ENCODE results near the gene TTYH1.

GRCh38 chr19:54426291-54426931 lies 11.1 kb downstream of the TTYH1 start:
- TF ChIP-seq HDAC3 (IDR thresholded peaks at IDR 0.05; ENCODE audit: borderline replicate concordance, partially characterized antibody) = no peak
- no peak for TF ChIP-seq POLR2A (conservative IDR thresholded peaks at IDR 0.05)
- TF ChIP-seq BRCA1 (IDR thresholded peaks at IDR 0.05) = no peak
- TF ChIP-seq BRCA1 (CRISPR knock-in tag; IDR thresholded peaks at IDR 0.05) = no peak
- TF ChIP-seq CTCF (IDR thresholded peaks at IDR 0.05 in 2 of 3, conservative IDR thresholded peaks at IDR 0.05 in 1 of 3; ENCODE audit: insufficient read depth in 2 of 3, low read depth in 1 of 3, low read length in 3 of 3) = no peak
- no peak for TF ChIP-seq NR1H2 (CRISPR knock-in tag; IDR thresholded peaks at IDR 0.05)
- TF ChIP-seq, protein P1, sequence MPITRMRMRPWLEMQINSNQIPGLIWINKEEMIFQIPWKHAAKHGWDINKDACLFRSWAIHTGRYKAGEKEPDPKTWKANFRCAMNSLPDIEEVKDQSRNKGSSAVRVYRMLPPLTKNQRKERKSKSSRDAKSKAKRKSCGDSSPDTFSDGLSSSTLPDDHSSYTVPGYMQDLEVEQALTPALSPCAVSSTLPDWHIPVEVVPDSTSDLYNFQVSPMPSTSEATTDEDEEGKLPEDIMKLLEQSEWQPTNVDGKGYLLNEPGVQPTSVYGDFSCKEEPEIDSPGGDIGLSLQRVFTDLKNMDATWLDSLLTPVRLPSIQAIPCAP (CRISPR knock-in tag; IDR thresholded peaks at IDR 0.05; ENCODE audit: borderline replicate concordance) = no peak
- TF ChIP-seq ZZZ3 (IDR thresholded peaks at IDR 0.05) = no peak
- TF ChIP-seq SIRT6 (IDR thresholded peaks at IDR 0.05; ENCODE audit: low read depth, low read length) = no peak
- no peak for TF ChIP-seq CEBPB (tag; IDR thresholded peaks at IDR 0.05)
- no peak for TF ChIP-seq SP2 (IDR thresholded peaks at IDR 0.05; ENCODE audit: extremely low read depth, low read depth, low read length, poor library complexity, severe bottlenecking)
- TF ChIP-seq CREB1 (IDR thresholded peaks at IDR 0.05) = no peak
- TF ChIP-seq CREB1 (CRISPR knock-in tag; IDR thresholded peaks at IDR 0.05) = no peak
- TF ChIP-seq, protein P2, sequence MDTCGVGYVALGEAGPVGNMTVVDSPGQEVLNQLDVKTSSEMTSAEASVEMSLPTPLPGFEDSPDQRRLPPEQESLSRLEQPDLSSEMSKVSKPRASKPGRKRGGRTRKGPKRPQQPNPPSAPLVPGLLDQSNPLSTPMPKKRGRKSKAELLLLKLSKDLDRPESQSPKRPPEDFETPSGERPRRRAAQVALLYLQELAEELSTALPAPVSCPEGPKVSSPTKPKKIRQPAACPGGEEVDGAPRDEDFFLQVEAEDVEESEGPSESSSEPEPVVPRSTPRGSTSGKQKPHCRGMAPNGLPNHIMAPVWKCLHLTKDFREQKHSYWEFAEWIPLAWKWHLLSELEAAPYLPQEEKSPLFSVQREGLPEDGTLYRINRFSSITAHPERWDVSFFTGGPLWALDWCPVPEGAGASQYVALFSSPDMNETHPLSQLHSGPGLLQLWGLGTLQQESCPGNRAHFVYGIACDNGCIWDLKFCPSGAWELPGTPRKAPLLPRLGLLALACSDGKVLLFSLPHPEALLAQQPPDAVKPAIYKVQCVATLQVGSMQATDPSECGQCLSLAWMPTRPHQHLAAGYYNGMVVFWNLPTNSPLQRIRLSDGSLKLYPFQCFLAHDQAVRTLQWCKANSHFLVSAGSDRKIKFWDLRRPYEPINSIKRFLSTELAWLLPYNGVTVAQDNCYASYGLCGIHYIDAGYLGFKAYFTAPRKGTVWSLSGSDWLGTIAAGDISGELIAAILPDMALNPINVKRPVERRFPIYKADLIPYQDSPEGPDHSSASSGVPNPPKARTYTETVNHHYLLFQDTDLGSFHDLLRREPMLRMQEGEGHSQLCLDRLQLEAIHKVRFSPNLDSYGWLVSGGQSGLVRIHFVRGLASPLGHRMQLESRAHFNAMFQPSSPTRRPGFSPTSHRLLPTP (IDR thresholded peaks at IDR 0.05; ENCODE audit: borderline replicate concordance, extremely low read depth, insufficient read length) = no peak

Measured in K562 (cell line).